ENCODE data around the gene BICDL2.

DNA sequence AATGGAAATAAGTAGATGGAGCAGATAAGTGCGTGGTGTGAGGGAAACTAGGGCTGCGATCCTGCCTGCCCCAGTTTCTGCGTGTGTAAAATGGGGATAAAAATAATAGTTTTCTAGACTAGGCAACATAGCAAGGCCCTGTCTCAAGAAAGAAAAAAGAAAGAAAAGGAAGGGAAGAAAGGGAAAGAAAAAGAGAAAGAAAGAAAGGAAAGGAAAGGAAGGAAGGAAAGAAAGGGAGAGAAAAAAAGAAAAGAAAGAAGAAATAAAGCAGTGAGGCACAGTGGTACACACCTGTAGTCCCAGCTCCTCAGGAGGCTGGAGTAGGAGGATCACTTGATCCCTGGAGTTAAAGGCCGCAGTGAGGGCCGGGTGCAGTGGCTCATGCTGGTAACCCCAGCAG, 54.3 kb downstream of the BICDL2 start:
- TF ChIP-seq SP2 (IDR thresholded peaks at IDR 0.05; ENCODE audit: low read length) = no peak
- TF ChIP-seq YY1 (IDR thresholded peaks at IDR 0.05; ENCODE audit: low read depth, low read length) = no peak
- TF ChIP-seq, protein P1, sequence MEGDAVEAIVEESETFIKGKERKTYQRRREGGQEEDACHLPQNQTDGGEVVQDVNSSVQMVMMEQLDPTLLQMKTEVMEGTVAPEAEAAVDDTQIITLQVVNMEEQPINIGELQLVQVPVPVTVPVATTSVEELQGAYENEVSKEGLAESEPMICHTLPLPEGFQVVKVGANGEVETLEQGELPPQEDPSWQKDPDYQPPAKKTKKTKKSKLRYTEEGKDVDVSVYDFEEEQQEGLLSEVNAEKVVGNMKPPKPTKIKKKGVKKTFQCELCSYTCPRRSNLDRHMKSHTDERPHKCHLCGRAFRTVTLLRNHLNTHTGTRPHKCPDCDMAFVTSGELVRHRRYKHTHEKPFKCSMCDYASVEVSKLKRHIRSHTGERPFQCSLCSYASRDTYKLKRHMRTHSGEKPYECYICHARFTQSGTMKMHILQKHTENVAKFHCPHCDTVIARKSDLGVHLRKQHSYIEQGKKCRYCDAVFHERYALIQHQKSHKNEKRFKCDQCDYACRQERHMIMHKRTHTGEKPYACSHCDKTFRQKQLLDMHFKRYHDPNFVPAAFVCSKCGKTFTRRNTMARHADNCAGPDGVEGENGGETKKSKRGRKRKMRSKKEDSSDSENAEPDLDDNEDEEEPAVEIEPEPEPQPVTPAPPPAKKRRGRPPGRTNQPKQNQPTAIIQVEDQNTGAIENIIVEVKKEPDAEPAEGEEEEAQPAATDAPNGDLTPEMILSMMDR (IDR thresholded peaks at IDR 0.05; ENCODE audit: control extremely low read depth in 1 of 3, insufficient read depth in 1 of 3, low read depth in 1 of 3, low read length in 3 of 3) = no peak
- no peak for TF ChIP-seq MAFK (IDR thresholded peaks at IDR 0.05; ENCODE audit: low read depth, low read length)
- no peak for TF ChIP-seq SIN3A (conservative IDR thresholded peaks at IDR 0.05 in 1 of 2, IDR thresholded peaks at IDR 0.05 in 1 of 2; ENCODE audit: low read depth in 1 of 2, low read length in 2 of 2)
- TF ChIP-seq RXRA (IDR thresholded peaks at IDR 0.05; ENCODE audit: insufficient read depth, low read depth, low read length) = no peak
- TF ChIP-seq KDM1A (IDR thresholded peaks at IDR 0.05; ENCODE audit: borderline replicate concordance, low read length) = no peak
- no peak for TF ChIP-seq EGR1 (IDR thresholded peaks at IDR 0.05; ENCODE audit: borderline replicate concordance, low read depth, low read length)
- TF ChIP-seq, protein P2, sequence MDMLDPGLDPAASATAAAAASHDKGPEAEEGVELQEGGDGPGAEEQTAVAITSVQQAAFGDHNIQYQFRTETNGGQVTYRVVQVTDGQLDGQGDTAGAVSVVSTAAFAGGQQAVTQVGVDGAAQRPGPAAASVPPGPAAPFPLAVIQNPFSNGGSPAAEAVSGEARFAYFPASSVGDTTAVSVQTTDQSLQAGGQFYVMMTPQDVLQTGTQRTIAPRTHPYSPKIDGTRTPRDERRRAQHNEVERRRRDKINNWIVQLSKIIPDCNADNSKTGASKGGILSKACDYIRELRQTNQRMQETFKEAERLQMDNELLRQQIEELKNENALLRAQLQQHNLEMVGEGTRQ (IDR thresholded peaks at IDR 0.05; ENCODE audit: low read length) = no peak
- no peak for TF ChIP-seq POLR2AphosphoS5 (IDR thresholded peaks at IDR 0.05; ENCODE audit: low read depth, low read length)

Measured in H1 (cell line).